Stomach (tissue), 9 donors: ENCODE data around the gene SMAD1. TPM values are rescaled to one million over a fixed set of nuclear protein-coding genes. Genes with fewer than 3 reads are reported as not detected.
A peak's percentile ranks its signal among the peaks of the same experiment; 100 is the strongest.

Experiments used
- DNase-seq, 2 donors: peaks; one replicate each; pipeline versions ENCODE4 v3.0.0 to v3.0.0-alpha.2; 2013 to 2019
- H3K27ac ChIP-seq, 5 donors: fragments of 200-600 bp in 4 of 5; sonication (generic) in 4 of 5; one replicate each; pipeline ENCODE4 v1.5.1; 2013 to 2019; ENCODE audit warnings: mild to moderate bottlenecking in 1 of 5, moderate library complexity in 1 of 5
- H3K27me3 ChIP-seq, 3 donors: fragments of 200-600 bp; sonication (generic); one replicate each; pipeline ENCODE4 v1.5.1; 2017 to 2019; ENCODE audit warnings: mixed run types in 1 of 3
- H3K36me3 ChIP-seq, 4 donors: fragments of 200-600 bp; sonication (generic); 1 replicate in 3 of 4; 2 replicates in 1 of 4; pipeline ENCODE4 v1.5.1; 2016 to 2019
- H3K4me1 ChIP-seq, 4 donors: fragments of 200-600 bp; sonication (generic); one replicate each; pipeline ENCODE4 v1.5.1; 2016 to 2019
- H3K4me3 ChIP-seq, 4 donors: fragments of 200-600 bp; sonication (generic) in 3 of 4; one replicate each; pipeline ENCODE4 v1.5.1; 2016 to 2019; ENCODE audit warnings: mild to moderate bottlenecking in 1 of 4
- H3K9me3 ChIP-seq, 4 donors: fragments of 200-600 bp; sonication (generic); one replicate each; pipeline ENCODE4 v1.5.1; 2016 to 2019
- EP300 ChIP-seq: sonication (generic); formaldehyde crosslinking; IDR thresholded peaks from one replicate; pipeline ENCODE4 v1.6.1; 2017; ENCODE audit warnings: antibody characterized with exemption
- POLR2A ChIP-seq, 4 donors: fragments of 450-650 bp; IDR thresholded peaks; one replicate each; pipeline ENCODE4 v1.6.1; 2016; ENCODE audit warnings: antibody characterized with exemption in 4 of 4, control low read depth in 2 of 4, mild to moderate bottlenecking in 1 of 4, moderate library complexity in 1 of 4
- POLR2AphosphoS5 ChIP-seq, 3 donors: sonication (generic); formaldehyde crosslinking; IDR thresholded peaks; one replicate each; pipeline ENCODE4 v1.6.1; 2016; ENCODE audit warnings: antibody characterized with exemption in 3 of 3
- WGBS, 5 donors: extraction: QIAGEN DNeasy Blood & Tissue Kit in 3 of 5; methylation state at CpG; one replicate each; pipeline versions ENCODE4 v1.1.5 to v1.1.7; 2013 to 2018; 5-methylcytosine and 5-hydroxymethylcytosine counted together
- intact Hi-C: fragments of 100-400 bp; cut with DNase I; formaldehyde crosslinking; loops from one replicate; pipeline ENCODE4 v1.15.1; 2023; ENCODE audit warnings: low total_unique reads
- polyA plus RNA-seq, 3 donors: library from polyadenylated mRNA; stranded (reverse); fragments of 200-250 nt; gene quantifications; one replicate each; pipeline ENCODE4 v1.2.3, GENCODE V29; 2013
- total RNA-seq, 5 donors: library from RNA; depleted of rRNA; stranded (reverse); fragments of >200 nt; gene quantifications; one replicate each; pipeline versions ENCODE4 v1.1.0 to v1.2.3, GENCODE V29; 2014 to 2016
- TF ChIP-seq, protein P1 (sequence below), 7 experiments: fragments of 450-650 bp in 4 of 7; fragments of 200-600 bp in 3 of 7; sonication (generic) in 3 of 7; IDR thresholded peaks; one replicate each; pipeline ENCODE4 v1.5.1; 2016 to 2019; ENCODE audit warnings: antibody characterized with exemption in 7 of 7, control low read depth in 2 of 7, mild to moderate bottlenecking in 1 of 7
- donor health status: healthy with polysubstance abuse.
- donor health status: Bipolar disorder and iron deficiency.
- donor health status: healthy.

SMAD1 gene
- total and polyA plus RNA-seq, 8 donors, result 3.6 to 50.5 (median 12.4) TPM

GRCh38 chr4:145539671-145540070, 58.0 kb downstream of the SMAD1 start:
- DNase-seq, result no peak
- intact Hi-C loops, result no loop called here

DNA sequence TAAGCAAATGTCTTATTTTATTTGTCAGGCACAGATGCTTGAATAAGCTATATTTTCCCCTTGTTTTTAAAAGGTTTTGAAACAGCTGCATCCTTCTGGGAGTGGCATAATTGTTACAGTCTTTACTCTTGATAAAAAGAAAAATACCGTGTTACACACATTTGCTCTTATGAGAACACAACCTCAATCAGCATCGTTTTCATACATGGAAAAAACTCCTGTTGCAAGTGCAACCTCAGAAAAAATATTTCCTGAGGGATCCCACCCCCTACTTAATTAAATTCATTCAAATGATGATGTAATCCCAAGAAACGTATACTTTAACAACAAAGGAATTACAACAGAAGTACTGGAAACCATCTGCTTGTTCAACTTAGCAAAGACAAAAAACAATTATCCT, 58.6 kb downstream of the SMAD1 start:
- WGBS, 5 donors, result 47 to 74% (median 68%) methylated on average over 3 of the region's 3 CpGs
- DNase-seq, result no peak
- TF ChIP-seq EP300, result no peak
- TF ChIP-seq POLR2AphosphoS5 (IDR thresholded peaks at IDR 0.05), result no peak
- TF ChIP-seq, protein P1, sequence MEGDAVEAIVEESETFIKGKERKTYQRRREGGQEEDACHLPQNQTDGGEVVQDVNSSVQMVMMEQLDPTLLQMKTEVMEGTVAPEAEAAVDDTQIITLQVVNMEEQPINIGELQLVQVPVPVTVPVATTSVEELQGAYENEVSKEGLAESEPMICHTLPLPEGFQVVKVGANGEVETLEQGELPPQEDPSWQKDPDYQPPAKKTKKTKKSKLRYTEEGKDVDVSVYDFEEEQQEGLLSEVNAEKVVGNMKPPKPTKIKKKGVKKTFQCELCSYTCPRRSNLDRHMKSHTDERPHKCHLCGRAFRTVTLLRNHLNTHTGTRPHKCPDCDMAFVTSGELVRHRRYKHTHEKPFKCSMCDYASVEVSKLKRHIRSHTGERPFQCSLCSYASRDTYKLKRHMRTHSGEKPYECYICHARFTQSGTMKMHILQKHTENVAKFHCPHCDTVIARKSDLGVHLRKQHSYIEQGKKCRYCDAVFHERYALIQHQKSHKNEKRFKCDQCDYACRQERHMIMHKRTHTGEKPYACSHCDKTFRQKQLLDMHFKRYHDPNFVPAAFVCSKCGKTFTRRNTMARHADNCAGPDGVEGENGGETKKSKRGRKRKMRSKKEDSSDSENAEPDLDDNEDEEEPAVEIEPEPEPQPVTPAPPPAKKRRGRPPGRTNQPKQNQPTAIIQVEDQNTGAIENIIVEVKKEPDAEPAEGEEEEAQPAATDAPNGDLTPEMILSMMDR (IDR thresholded peaks at IDR 0.05), result no peak
- TF ChIP-seq POLR2A (IDR thresholded peaks at IDR 0.05), result no peak
- H3K4me3 ChIP-seq, result no peak overlapping the region
- H3K36me3 ChIP-seq, result peaks cover 0 to 21% (median 17%) of the 10 kb centered on the region in 4 donors
- H3K9me3 ChIP-seq, result no peaks in the 10 kb centered on the region
- intact Hi-C loops, result no loop called here
- H3K4me1 ChIP-seq, result peaks cover under 1 to 40% (median 20%) of the 10 kb centered on the region in 4 donors
- H3K27ac ChIP-seq, result no peak overlapping the region
- no peaks in the 10 kb centered on the region for H3K27me3 ChIP-seq

More at GRCh38 chr4:145539671-145540070, 58.0 kb downstream of the SMAD1 start:
- no peaks in the 10 kb centered on the region for H3K9me3 ChIP-seq
- no peak overlapping the region for H3K27ac ChIP-seq
- TF ChIP-seq, protein P1 (IDR thresholded peaks at IDR 0.05), result no peak
- no peak for TF ChIP-seq POLR2A (IDR thresholded peaks at IDR 0.05)
- no peak for TF ChIP-seq EP300
- no peak for TF ChIP-seq POLR2AphosphoS5 (IDR thresholded peaks at IDR 0.05)
- H3K4me1 ChIP-seq, result peaks cover 0 to 34% (median 14%) of the 10 kb centered on the region in 4 donors
- H3K36me3 ChIP-seq, result peaks cover 0 to 21% (median 17%) of the 10 kb centered on the region in 4 donors
- H3K27me3 ChIP-seq, result no peaks in the 10 kb centered on the region
- WGBS, 5 donors, result 66 to 86% (median 83%) methylated on average over 4 of the region's 4 CpGs
- no peak overlapping the region for H3K4me3 ChIP-seq

DNA sequence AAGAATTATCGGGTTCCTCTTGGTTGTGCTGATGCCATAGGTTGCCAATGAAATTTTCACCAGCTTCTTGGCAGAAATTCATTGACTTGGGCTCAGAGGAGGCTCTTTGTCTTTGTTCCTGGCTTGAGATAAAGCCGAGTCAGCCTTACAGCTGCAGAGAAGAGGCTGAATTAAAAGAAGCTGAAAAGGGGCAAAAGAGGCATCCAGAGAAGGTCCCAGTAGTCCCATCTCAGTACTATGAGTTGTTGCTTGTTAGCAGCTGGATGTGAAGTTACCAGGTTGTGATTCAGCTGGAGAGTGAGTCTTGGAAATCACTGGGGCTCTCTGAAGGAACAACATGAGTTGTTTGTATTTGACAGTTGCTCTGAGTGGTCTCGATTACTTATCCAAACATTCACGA, 59.7 kb downstream of the SMAD1 start:
- H3K4me1 ChIP-seq, result peaks cover 12 to 46% (median 27%) of the 10 kb centered on the region in 4 donors
- H3K27ac ChIP-seq, result no peak overlapping the region
- H3K36me3 ChIP-seq, result peaks cover 0 to 21% (median 17%) of the 10 kb centered on the region in 4 donors
- TF ChIP-seq POLR2A (IDR thresholded peaks at IDR 0.05), result no peak
- TF ChIP-seq POLR2AphosphoS5 (IDR thresholded peaks at IDR 0.05), result no peak
- no peak for TF ChIP-seq EP300
- TF ChIP-seq, protein P1 (IDR thresholded peaks at IDR 0.05), result no peak
- H3K4me3 ChIP-seq, result no peak overlapping the region
- no peak for DNase-seq
- H3K27me3 ChIP-seq, result no peaks in the 10 kb centered on the region
- WGBS, 5 donors, result 37 to 67% (median 53%) methylated on average over 4 of the region's 4 CpGs
- H3K9me3 ChIP-seq, result no peaks in the 10 kb centered on the region
- intact Hi-C loops, result no loop called here

- Histone ChIP-seq H3K27me3 (no peaks in the 10 kb centered on the region), H3K36me3 (peaks cover 0 to 38% (median 32%) of the 10 kb centered on the region in 4 donors), H3K9me3 (no peaks in the 10 kb centered on the region), H3K4me3 (no peak overlapping the region), H3K27ac (peak overlapping the region in 3 of 5 donors; percentile 9 to 73 (median 55)), H3K4me1 (peaks cover 15 to 37% (median 25%) of the 10 kb centered on the region in 4 donors)
- DNase-seq, result peak in 1 of 2 donors; percentile 42
- WGBS, 5 donors, result 14 to 61% (median 48%) methylated on average over 1 of the region's 1 CpG
- TF ChIP-seq, protein P1 (IDR thresholded peaks at IDR 0.05), result no peak
- no peak for TF ChIP-seq EP300
- TF ChIP-seq POLR2AphosphoS5 (IDR thresholded peaks at IDR 0.05), result no peak
- TF ChIP-seq POLR2A (IDR thresholded peaks at IDR 0.05), result no peak
- intact Hi-C loops, result no loop called here
Observed at GRCh38 chr4:145545031-145545430, 63.4 kb downstream of the SMAD1 start.
